Ishikawa (cell line): ENCODE measurements around the gene GRK5.

Experiments
- CEBPB ChIP-seq: IDR thresholded peaks from 2 replicates; pipeline ENCODE4 v1.6.1; 2012
- CREB1 ChIP-seq: IDR thresholded peaks from 2 replicates; pipeline ENCODE4 v1.6.1; 2012; ENCODE audit warnings: low read depth
- EGR1 ChIP-seq: IDR thresholded peaks from 2 replicates; pipeline ENCODE4 v1.6.1; 2012
- EP300 ChIP-seq: IDR thresholded peaks from 2 replicates; pipeline ENCODE4 v1.6.1; 2012; ENCODE audit warnings: borderline replicate concordance
- FOXM1 ChIP-seq: IDR thresholded peaks from 2 replicates; pipeline ENCODE4 v1.6.1; 2012; ENCODE audit warnings: low read depth, borderline replicate concordance
- MAX ChIP-seq: IDR thresholded peaks from 2 replicates; pipeline ENCODE4 v1.6.1; 2012
- NFIC ChIP-seq: IDR thresholded peaks from 2 replicates; pipeline ENCODE4 v1.6.1; 2012
- RAD21 ChIP-seq: IDR thresholded peaks from 2 replicates; pipeline ENCODE4 v1.6.1; 2012; ENCODE audit warnings: low read depth
- REST ChIP-seq: IDR thresholded peaks from 2 replicates; pipeline ENCODE4 v1.6.1; 2012; ENCODE audit warnings: low read depth, mild to moderate bottlenecking
- TAF1 ChIP-seq: IDR thresholded peaks from 2 replicates; pipeline ENCODE4 v1.6.1; 2012; ENCODE audit warnings: low read depth, mild to moderate bottlenecking
- TCF12 ChIP-seq: IDR thresholded peaks from 2 replicates; pipeline ENCODE4 v1.6.1; 2012; ENCODE audit warnings: low read depth
- TEAD4 ChIP-seq: IDR thresholded peaks from 2 replicates; pipeline ENCODE4 v1.6.1; 2012
- USF1 ChIP-seq: IDR thresholded peaks from 2 replicates; pipeline ENCODE4 v1.6.1; 2012
- YY1 ChIP-seq: IDR thresholded peaks from 2 replicates; pipeline ENCODE4 v1.6.1; 2012; ENCODE audit warnings: low read depth
- ZBTB7A ChIP-seq: IDR thresholded peaks from 2 replicates; pipeline ENCODE4 v1.6.1; 2012; ENCODE audit warnings: low read depth

Gene GRK5

GRCh38 chr10:119497243-119497642 lies 289.9 kb downstream of the GRK5 start:
- TF ChIP-seq CEBPB, result no peak
- TF ChIP-seq TCF12, result no peak
- no peak for TF ChIP-seq YY1
- TF ChIP-seq TEAD4, result no peak
- no peak for TF ChIP-seq FOXM1
- no peak for TF ChIP-seq MAX
- TF ChIP-seq USF1, result no peak
- no peak for TF ChIP-seq CREB1
- no peak for TF ChIP-seq NFIC
- no peak for TF ChIP-seq REST
- TF ChIP-seq EP300, result no peak

GRCh38 chr10:119498889-119499676 lies 291.7 kb downstream of the GRK5 start:
- TF ChIP-seq TAF1 (no peak), TCF12 (no peak), ZBTB7A (no peak), NFIC (no peak), MAX (no peak), CEBPB (no peak), EGR1 (no peak), CREB1 (no peak), REST (no peak), USF1 (no peak), EP300 (no peak), FOXM1 (no peak), YY1 (no peak), RAD21 (no peak), TEAD4 (no peak)

GRCh38 chr10:119499677-119500002 lies 292.3 kb downstream of the GRK5 start:
- no peak for TF ChIP-seq RAD21
- TF ChIP-seq EP300, result no peak
- no peak for TF ChIP-seq TAF1
- TF ChIP-seq FOXM1, result no peak
- TF ChIP-seq TEAD4, result no peak
- no peak for TF ChIP-seq EGR1
- no peak for TF ChIP-seq YY1
- no peak for TF ChIP-seq REST
- TF ChIP-seq TCF12, result no peak
- TF ChIP-seq CEBPB, result no peak

- TF ChIP-seq CREB1, result no peak
- TF ChIP-seq TAF1, result no peak
- no peak for TF ChIP-seq CEBPB
- no peak for TF ChIP-seq REST
- TF ChIP-seq MAX, result no peak
- no peak for TF ChIP-seq USF1
These were observed 292.9 kb downstream of the GRK5 start for GRCh38 chr10:119500123-119500795.
